ENCODE results near the gene OXGR1.

DNA sequence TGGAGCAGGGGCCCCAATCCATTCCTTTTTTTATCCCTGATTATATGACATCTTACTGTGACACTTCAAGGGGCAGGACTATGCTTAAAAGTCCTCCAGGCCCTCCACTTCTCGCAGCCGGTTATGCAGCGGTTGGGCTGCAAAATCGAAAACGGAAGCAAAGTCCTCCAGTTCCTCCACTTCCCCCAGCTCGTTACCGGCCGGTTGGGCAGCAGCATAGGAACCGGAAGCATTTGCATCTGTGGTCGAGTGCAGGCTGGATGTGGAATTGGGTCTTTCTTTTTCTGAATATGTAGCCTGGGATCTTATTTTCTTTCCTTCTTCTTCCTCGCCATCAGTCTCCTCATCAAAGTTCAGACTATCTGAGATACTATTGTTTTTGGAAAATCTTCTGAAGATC, 46.1 kb downstream of the OXGR1 start:
- TF ChIP-seq, protein P1, sequence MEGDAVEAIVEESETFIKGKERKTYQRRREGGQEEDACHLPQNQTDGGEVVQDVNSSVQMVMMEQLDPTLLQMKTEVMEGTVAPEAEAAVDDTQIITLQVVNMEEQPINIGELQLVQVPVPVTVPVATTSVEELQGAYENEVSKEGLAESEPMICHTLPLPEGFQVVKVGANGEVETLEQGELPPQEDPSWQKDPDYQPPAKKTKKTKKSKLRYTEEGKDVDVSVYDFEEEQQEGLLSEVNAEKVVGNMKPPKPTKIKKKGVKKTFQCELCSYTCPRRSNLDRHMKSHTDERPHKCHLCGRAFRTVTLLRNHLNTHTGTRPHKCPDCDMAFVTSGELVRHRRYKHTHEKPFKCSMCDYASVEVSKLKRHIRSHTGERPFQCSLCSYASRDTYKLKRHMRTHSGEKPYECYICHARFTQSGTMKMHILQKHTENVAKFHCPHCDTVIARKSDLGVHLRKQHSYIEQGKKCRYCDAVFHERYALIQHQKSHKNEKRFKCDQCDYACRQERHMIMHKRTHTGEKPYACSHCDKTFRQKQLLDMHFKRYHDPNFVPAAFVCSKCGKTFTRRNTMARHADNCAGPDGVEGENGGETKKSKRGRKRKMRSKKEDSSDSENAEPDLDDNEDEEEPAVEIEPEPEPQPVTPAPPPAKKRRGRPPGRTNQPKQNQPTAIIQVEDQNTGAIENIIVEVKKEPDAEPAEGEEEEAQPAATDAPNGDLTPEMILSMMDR (IDR thresholded peaks at IDR 0.05): no peak
- TF ChIP-seq POLR2A (IDR thresholded peaks at IDR 0.05): no peak

All from breast epithelium (tissue), 3 donors.